HepG2 (cell line): Measurements from ENCODE around the gene ZNF273.

Experiments used
- ATF7 ChIP-seq, 2 experiments: fragments of 450-650 bp in 1 of 2; sonication (generic) in 1 of 2; formaldehyde crosslinking in 1 of 2; IDR thresholded peaks; 2 replicates each; pipeline versions ENCODE4 v1.4.0 to v1.6.1; 2016 to 2020; ENCODE audit warnings: antibody characterized with exemption in 1 of 2, mild to moderate bottlenecking in 1 of 2, missing genetic modification reagents in 1 of 2
- CTCF ChIP-seq: sonication (generic); formaldehyde crosslinking; IDR thresholded peaks from 2 replicates; pipeline ENCODE4 v1.5.0; 2020; ENCODE audit warnings: mild to moderate bottlenecking, missing genetic modification reagents, moderate library complexity
- ELF1 ChIP-seq: sonication (generic); formaldehyde crosslinking; IDR thresholded peaks from 2 replicates; pipeline ENCODE4 v1.4.0; 2020; ENCODE audit warnings: missing genetic modification reagents
- ESRRA ChIP-seq: sonication (generic); formaldehyde crosslinking; IDR thresholded peaks from 2 replicates; pipeline ENCODE4 v1.5.1; 2020; ENCODE audit warnings: mild to moderate bottlenecking, low read depth, missing genetic modification reagents
- JUNB ChIP-seq: sonication (generic); formaldehyde crosslinking; IDR thresholded peaks from 2 replicates; pipeline ENCODE4 v1.8.0; 2022; ENCODE audit warnings: missing genetic modification reagents, mild to moderate bottlenecking, borderline replicate concordance
- JUND ChIP-seq: sonication (generic); formaldehyde crosslinking; IDR thresholded peaks from 2 replicates; pipeline ENCODE4 v1.8.0; 2022; ENCODE audit warnings: mild to moderate bottlenecking, missing genetic modification reagents
- MZF1 ChIP-seq: sonication (generic); formaldehyde crosslinking; IDR thresholded peaks from 2 replicates; pipeline ENCODE4 v1.8.1; 2023; ENCODE audit warnings: mild to moderate bottlenecking, missing genetic modification reagents, borderline replicate concordance
- POLR2A ChIP-seq, 2 experiments: IDR thresholded peaks; 2 replicates each; pipeline ENCODE4 v1.6.1; 2011; ENCODE audit warnings: low read depth in 2 of 2, low read length in 2 of 2, mild to moderate bottlenecking in 1 of 2, moderate library complexity in 1 of 2; ENCODE audit not compliant: insufficient read depth in 1 of 2
- RORA ChIP-seq: sonication (generic); formaldehyde crosslinking; IDR thresholded peaks from 2 replicates; pipeline ENCODE4 v1.5.0; 2020; ENCODE audit warnings: mild to moderate bottlenecking, missing genetic modification reagents, moderate library complexity
- ZNF335 ChIP-seq: sonication (generic); formaldehyde crosslinking; IDR thresholded peaks from 2 replicates; pipeline ENCODE4 v1.4.0; 2020; ENCODE audit warnings: missing genetic modification reagents

- TF ChIP-seq ZNF335 (CRISPR knock-in tag) (no peak), ESRRA (CRISPR knock-in tag) (no peak), JUNB (CRISPR knock-in tag) (no peak), CTCF (CRISPR knock-in tag) (no peak), JUND (CRISPR knock-in tag) (no peak), ELF1 (CRISPR knock-in tag) (no peak), POLR2A (IDR thresholded peaks at IDR 0.05; ENCODE audit: insufficient read depth in 1 of 2, low read depth in 2 of 2, low read length in 2 of 2) (no peak), MZF1 (CRISPR knock-in tag) (no peak), ATF7 (IDR thresholded peaks at IDR 0.05) (no peak), ATF7 (CRISPR knock-in tag; IDR thresholded peaks at IDR 0.05) (no peak), RORA (CRISPR knock-in tag) (no peak)
These were observed 31.3 kb upstream of the ZNF273 start for GRCh38 chr7:64871761-64872160.
